ENCODE data around the gene LGALS3. TPM values are rescaled to one million over a fixed set of nuclear protein-coding genes. Genes with fewer than 3 reads are reported as not detected.

Gene LGALS3
- total RNA-seq, 1 donor: 368 TPM

GRCh38 chr14:55122440-55122986 lies 6.5 kb upstream of the LGALS3 start:
- Histone ChIP-seq H3K4me2 (ENCODE audit: insufficient read depth, low read length) (peak overlapping the region; percentile 24), H3K27me3 (ENCODE audit: insufficient read depth, low read length) (no peaks in the 10 kb centered on the region), H3K9me3 (ENCODE audit: low read depth, low read length) (no peaks in the 10 kb centered on the region), H3K36me3 (ENCODE audit: insufficient read depth, low read length) (no peaks in the 10 kb centered on the region), H3K4me3 (ENCODE audit: insufficient read depth, low read length) (no peak overlapping the region), H2AFZ (ENCODE audit: low read length) (no peak overlapping the region), H4K20me1 (ENCODE audit: insufficient read depth, low read length) (no peaks in the 10 kb centered on the region), H3K27ac (ENCODE audit: low read depth, low read length) (peak overlapping the region; percentile 64), H3K4me1 (ENCODE audit: insufficient read depth, low read length) (peaks cover 26% of the 10 kb centered on the region), H3K79me2 (ENCODE audit: insufficient read depth, low read length) (no peaks in the 10 kb centered on the region)
- no peak for DNase-seq (ENCODE audit: insufficient read length, low spot score, missing footprints)
- TF ChIP-seq CTCF (IDR thresholded peaks at IDR 0.05; ENCODE audit: extremely low read depth, low read depth, low read length): no peak

DNA sequence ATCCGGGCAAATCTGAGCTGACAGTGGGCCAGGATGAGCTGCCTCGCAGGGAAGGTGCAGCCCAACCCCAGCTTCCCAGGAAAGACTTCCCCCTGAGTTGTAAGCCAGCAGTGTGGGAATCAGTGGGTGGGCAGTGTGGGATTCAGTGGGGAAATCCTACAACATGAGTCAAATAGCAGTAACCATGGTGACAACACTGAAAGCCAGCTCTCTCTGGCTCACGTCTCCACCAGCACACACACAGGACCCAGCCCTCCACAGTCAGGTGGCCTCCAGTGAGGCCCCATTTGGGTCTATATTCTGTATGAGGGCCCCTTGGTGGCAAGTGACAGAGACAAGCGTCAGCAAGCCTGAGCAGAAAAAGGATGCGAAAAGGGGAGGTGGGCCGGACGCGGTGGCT lies 6.0 kb upstream of the LGALS3 start:
- H3K4me2 ChIP-seq (ENCODE audit: insufficient read depth, low read length): peak overlapping the region; percentile 24
- no peaks in the 10 kb centered on the region for H3K36me3 ChIP-seq (ENCODE audit: insufficient read depth, low read length)
- H3K4me1 ChIP-seq (ENCODE audit: insufficient read depth, low read length): peaks cover 26% of the 10 kb centered on the region
- H3K27me3 ChIP-seq (ENCODE audit: insufficient read depth, low read length): no peaks in the 10 kb centered on the region
- DNase-seq (ENCODE audit: insufficient read length, low spot score, missing footprints): peak; percentile 94
- H3K79me2 ChIP-seq (ENCODE audit: insufficient read depth, low read length): no peaks in the 10 kb centered on the region
- H3K4me3 ChIP-seq (ENCODE audit: insufficient read depth, low read length): no peak overlapping the region
- no peaks in the 10 kb centered on the region for H3K9me3 ChIP-seq (ENCODE audit: low read depth, low read length)
- H4K20me1 ChIP-seq (ENCODE audit: insufficient read depth, low read length): no peaks in the 10 kb centered on the region
- no peak for TF ChIP-seq CTCF (IDR thresholded peaks at IDR 0.05; ENCODE audit: extremely low read depth, low read depth, low read length)
- no peak overlapping the region for H2AFZ ChIP-seq (ENCODE audit: low read length)
- peak overlapping the region; percentile 64 for H3K27ac ChIP-seq (ENCODE audit: low read depth, low read length)

DNA sequence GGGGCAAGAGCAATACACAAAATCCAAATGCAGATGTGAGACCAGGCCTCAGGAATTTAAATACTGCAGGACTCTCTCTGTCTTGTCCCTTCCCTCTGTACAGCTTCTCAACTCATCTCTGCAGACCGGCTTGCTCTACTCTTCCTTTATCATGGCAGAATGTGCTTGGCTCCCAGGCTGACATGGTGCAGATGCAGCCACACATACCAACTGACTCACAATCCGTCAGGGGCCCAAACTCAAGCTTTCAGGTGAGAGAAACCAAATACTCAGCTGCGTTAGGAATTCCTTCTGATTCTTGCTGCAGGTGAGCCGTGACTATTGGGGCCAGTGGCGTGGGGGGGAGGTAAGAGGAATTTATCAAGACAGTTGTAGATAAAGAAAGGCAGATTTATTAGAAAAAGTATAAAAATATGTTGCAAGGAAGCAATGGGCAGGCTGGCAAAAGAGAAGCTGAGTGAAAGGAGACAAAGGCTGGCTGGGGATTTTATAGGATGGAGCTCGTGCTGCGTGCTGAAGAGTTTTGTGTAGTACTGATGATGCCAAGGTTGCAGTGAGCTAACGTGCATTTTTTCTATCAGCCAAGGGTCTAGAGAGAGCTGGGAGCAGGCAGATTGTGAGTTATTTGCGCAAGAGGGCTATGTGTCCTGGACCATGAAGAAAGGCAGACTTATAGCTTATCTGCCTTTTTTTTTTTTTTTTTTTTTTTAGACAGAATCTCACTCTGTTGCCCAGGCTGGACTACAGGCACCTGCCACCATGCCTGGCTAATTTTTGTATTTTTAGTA lies 5.0 kb upstream of the LGALS3 start:
- H3K4me2 ChIP-seq (ENCODE audit: insufficient read depth, low read length): no peak overlapping the region
- H3K27ac ChIP-seq (ENCODE audit: low read depth, low read length): no peak overlapping the region
- H3K4me1 ChIP-seq (ENCODE audit: insufficient read depth, low read length): peaks cover 30% of the 10 kb centered on the region

More for the DNA sequence above, 5.0 kb upstream of the LGALS3 start:
- DNase-seq (ENCODE audit: insufficient read length, low spot score, missing footprints): no peak
- Histone ChIP-seq H3K9me3 (ENCODE audit: low read depth, low read length) (no peaks in the 10 kb centered on the region), H3K36me3 (ENCODE audit: insufficient read depth, low read length) (no peaks in the 10 kb centered on the region), H3K79me2 (ENCODE audit: insufficient read depth, low read length) (no peaks in the 10 kb centered on the region), H4K20me1 (ENCODE audit: insufficient read depth, low read length) (no peaks in the 10 kb centered on the region), H3K27me3 (ENCODE audit: insufficient read depth, low read length) (no peaks in the 10 kb centered on the region), H3K4me3 (ENCODE audit: insufficient read depth, low read length) (no peak overlapping the region), H2AFZ (ENCODE audit: low read length) (no peak overlapping the region)
- no peak for TF ChIP-seq CTCF (IDR thresholded peaks at IDR 0.05; ENCODE audit: extremely low read depth, low read depth, low read length)
